ENCODE measurements around the gene VIM.

- TF ChIP-seq CTCF (IDR thresholded peaks at IDR 0.05; ENCODE audit: insufficient read depth, low read length), result no peak
- no peak for TF ChIP-seq REST (IDR thresholded peaks at IDR 0.05; ENCODE audit: insufficient replicate concordance, low read depth)
- TF ChIP-seq SPI1 (IDR thresholded peaks at IDR 0.05; ENCODE audit: borderline replicate concordance, low read depth), result no peak
- no peak for TF ChIP-seq POLR2AphosphoS5 (IDR thresholded peaks at IDR 0.05; ENCODE audit: low read depth)
Measured at GRCh38 chr10:17216217-17216900, 11.7 kb upstream of the VIM start.
